Body of pancreas (tissue), 4 donors: Measurements from ENCODE around the gene STK40. TPM values are rescaled to one million over a fixed set of nuclear protein-coding genes. Genes with fewer than 3 reads are reported as not detected.

Experiments used
- ATAC-seq: fragments of 150-250 bp; one replicate; pipeline ENCODE4 v1.9.1; 2016
- DNase-seq, 4 donors: peaks; one replicate each; pipeline ENCODE4 v3.0.0-alpha.2; 2019
- H3K27ac ChIP-seq, 4 donors: fragments of 200-600 bp; sonication (generic); 1 replicate in 3 of 4; 2 replicates in 1 of 4; pipeline versions ENCODE4 v1.5.1 to v1.6.1; 2016 to 2019; ENCODE audit warnings: mild to moderate bottlenecking in 1 of 4, mixed read lengths in 1 of 4, moderate library complexity in 1 of 4
- H3K27me3 ChIP-seq, 2 donors: fragments of 200-600 bp; sonication (generic); one replicate each; pipeline ENCODE4 v1.6.0; 2016; ENCODE audit warnings: mild to moderate bottlenecking in 1 of 2
- H3K36me3 ChIP-seq, 2 donors: fragments of 200-600 bp; sonication (generic); replicated peaks in 1 of 2; 2 replicates each; pipeline ENCODE4 v1.5.1; 2016; ENCODE audit warnings: low read depth in 2 of 2; ENCODE audit not compliant: insufficient read depth in 1 of 2
- H3K4me1 ChIP-seq: fragments of 200-600 bp; sonication (generic); one replicate; pipeline ENCODE4 v1.6.0; 2016
- H3K4me3 ChIP-seq, 2 donors: fragments of 200-600 bp; sonication (generic); 1 replicate in 1 of 2; 2 replicates in 1 of 2; pipeline ENCODE4 v1.5.1; 2016 to 2019
- H3K9me3 ChIP-seq, 3 donors: fragments of 200-600 bp; sonication (generic); 1 replicate in 2 of 3; 2 replicates in 1 of 3; pipeline ENCODE4 v1.5.1; 2016
- POLR2A ChIP-seq, 3 donors: fragments of 450-650 bp; IDR thresholded peaks; one replicate each; pipeline ENCODE4 v1.6.1; 2016; ENCODE audit warnings: antibody characterized with exemption in 3 of 3, mild to moderate bottlenecking in 2 of 3
- WGBS, 2 donors: methylation state at CpG; one replicate each; pipeline ENCODE4 v1.1.5; 2017; 5-methylcytosine and 5-hydroxymethylcytosine counted together
- intact Hi-C: fragments of 100-400 bp; cut with DNase I; formaldehyde crosslinking; loops from one replicate; pipeline ENCODE4 v1.15.1; 2023
- small RNA-seq: library from RNA; depleted of rRNA; stranded (forward); fragments of <200 nt; gene quantifications from one replicate; pipeline ENCODE3, GENCODE V24; 2016
- total RNA-seq, 2 donors: library from RNA; depleted of rRNA; stranded (reverse); fragments of >200 nt; gene quantifications; one replicate each; pipeline ENCODE4 v1.1.0, GENCODE V29; 2016
- TF ChIP-seq, protein P1 (sequence below), 7 experiments: fragments of 450-650 bp in 4 of 7; fragments of 200-600 bp in 3 of 7; sonication (generic) in 3 of 7; IDR thresholded peaks; one replicate each; pipeline ENCODE4 v1.5.1; 2016 to 2019; ENCODE audit warnings: antibody characterized with exemption in 7 of 7

Gene STK40
- total RNA-seq, 2 donors from 2014 or later: 25.2 to 30.3 TPM

DNA sequence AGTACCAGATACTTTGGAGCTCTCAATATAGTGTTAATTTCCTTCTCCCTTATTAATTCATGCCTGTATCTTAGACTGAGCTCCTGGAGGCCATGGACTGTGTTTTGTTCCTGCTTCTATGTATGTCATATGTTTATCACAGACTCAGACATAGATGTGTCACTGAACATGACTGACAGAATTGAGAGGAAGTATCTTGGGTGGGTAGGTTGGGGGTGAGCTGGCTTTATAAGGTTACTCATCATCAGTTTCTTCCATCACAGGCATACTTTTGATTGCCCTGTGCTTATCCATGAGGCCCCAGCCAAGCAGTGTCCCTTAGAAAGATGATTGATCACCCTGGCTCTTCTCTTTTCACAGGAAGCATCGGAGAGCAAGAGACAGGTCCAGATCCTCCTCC, 85.2 kb downstream of the STK40 start:
- WGBS, 2 donors: 93 to 100% methylated on average over 1 of the region's 1 CpG
- intact Hi-C loops: no loop called here
- TF ChIP-seq POLR2A (IDR thresholded peaks at IDR 0.05): peak in 1 of 3 donors; percentile 2
- TF ChIP-seq, protein P1, sequence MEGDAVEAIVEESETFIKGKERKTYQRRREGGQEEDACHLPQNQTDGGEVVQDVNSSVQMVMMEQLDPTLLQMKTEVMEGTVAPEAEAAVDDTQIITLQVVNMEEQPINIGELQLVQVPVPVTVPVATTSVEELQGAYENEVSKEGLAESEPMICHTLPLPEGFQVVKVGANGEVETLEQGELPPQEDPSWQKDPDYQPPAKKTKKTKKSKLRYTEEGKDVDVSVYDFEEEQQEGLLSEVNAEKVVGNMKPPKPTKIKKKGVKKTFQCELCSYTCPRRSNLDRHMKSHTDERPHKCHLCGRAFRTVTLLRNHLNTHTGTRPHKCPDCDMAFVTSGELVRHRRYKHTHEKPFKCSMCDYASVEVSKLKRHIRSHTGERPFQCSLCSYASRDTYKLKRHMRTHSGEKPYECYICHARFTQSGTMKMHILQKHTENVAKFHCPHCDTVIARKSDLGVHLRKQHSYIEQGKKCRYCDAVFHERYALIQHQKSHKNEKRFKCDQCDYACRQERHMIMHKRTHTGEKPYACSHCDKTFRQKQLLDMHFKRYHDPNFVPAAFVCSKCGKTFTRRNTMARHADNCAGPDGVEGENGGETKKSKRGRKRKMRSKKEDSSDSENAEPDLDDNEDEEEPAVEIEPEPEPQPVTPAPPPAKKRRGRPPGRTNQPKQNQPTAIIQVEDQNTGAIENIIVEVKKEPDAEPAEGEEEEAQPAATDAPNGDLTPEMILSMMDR (IDR thresholded peaks at IDR 0.05): no peak
- Histone ChIP-seq H3K27ac (peak overlapping the region; percentile 51 to 76 (median 65)), H3K27me3 (no peaks in the 10 kb centered on the region), H3K36me3 (peaks cover 0 to 16% of the 10 kb centered on the region in 2 donors), H3K4me1 (peaks cover 19% of the 10 kb centered on the region), H3K9me3 (no peaks in the 10 kb centered on the region), H3K4me3 (no peak overlapping the region)
- DNase-seq: no peak
- no peak for ATAC-seq

DNA sequence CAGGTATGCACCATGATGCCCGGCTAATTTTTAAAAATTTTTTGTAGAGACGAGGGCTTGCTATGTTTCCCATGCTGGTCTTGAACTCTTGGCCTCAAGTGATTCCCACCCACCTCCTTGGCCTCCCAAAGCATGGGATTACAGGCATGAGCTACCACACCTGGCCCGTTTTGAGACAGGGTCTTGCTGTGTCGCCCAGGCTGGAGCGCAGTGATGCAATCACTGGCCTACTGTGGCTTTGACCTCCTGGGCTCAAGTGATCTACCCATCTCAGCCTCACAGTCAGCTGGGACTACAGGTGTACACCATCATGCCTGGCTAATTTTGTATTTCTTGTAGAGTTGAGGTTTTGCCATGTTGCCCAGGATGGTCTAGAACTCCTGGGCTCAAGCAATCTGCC, 87.1 kb downstream of the STK40 start:
- TF ChIP-seq, protein P1 (IDR thresholded peaks at IDR 0.05): no peak
- TF ChIP-seq POLR2A (IDR thresholded peaks at IDR 0.05): no peak
- peaks cover 19% of the 10 kb centered on the region for H3K4me1 ChIP-seq
- DNase-seq: no peak
- ATAC-seq: no peak
- peaks cover 0 to 21% of the 10 kb centered on the region in 2 donors for H3K36me3 ChIP-seq
- WGBS, 2 donors: 79 to 90% methylated on average over 5 of the region's 5 CpGs
- intact Hi-C loops: no loop called here
- H3K27ac ChIP-seq: peak overlapping the region in 3 of 4 donors; percentile 65 to 76 (median 70)
- H3K4me3 ChIP-seq: no peak overlapping the region
- no peaks in the 10 kb centered on the region for H3K9me3 ChIP-seq
- no peaks in the 10 kb centered on the region for H3K27me3 ChIP-seq

DNA sequence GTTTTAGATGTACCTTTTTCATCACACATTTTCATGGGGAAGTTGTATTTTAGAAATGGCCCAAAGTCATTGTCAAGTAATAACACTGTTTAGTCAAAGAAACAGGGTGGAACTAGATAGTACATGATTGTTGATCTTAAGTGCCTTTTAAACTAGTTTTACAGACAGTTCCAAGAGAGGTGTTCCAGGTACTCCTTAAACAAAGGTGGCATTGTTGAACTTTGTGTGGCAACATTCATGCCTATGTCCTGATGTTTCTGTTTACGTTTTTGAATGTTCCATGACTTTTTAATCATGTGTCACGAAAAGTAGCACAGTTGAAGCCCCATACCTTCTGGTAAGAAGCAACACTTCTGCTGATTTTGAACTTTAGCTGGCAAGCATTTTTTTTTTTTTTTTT, 88.7 kb downstream of the STK40 start:
- Histone ChIP-seq H3K27me3 (no peaks in the 10 kb centered on the region), H3K27ac (peak overlapping the region in 3 of 4 donors; percentile 34 to 54 (median 42)), H3K4me3 (no peak overlapping the region), H3K36me3 (peaks cover 0 to 28% of the 10 kb centered on the region in 2 donors), H3K4me1 (peaks cover 19% of the 10 kb centered on the region), H3K9me3 (no peaks in the 10 kb centered on the region)
- TF ChIP-seq, protein P1 (IDR thresholded peaks at IDR 0.05): no peak
- TF ChIP-seq POLR2A (IDR thresholded peaks at IDR 0.05): no peak
- DNase-seq: no peak
- 41 to 43% methylated on average over 2 of the region's 2 CpGs for WGBS, 2 donors
- no peak for ATAC-seq
- intact Hi-C loops: no loop called here

DNA sequence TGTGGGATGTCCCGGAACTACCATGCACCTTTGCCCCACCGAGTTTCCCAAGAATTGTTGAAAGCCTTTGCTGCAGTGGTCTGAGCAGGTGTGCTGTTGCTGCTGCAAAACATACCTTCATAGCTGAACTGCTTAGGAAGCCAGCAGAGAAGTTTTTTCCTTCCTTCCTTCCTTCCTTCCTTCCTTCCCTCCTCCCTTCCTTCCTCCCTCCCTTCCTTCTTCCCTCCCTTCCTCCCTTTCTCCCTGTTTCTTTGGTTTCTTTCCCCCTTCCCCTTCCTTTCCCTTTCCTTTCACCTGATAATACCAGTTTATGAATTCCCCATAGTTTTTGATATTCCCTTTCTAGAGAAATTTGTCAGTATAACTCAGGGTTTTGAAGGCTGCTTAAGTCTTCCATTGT, 90.3 kb downstream of the STK40 start:
- H3K27me3 ChIP-seq: no peaks in the 10 kb centered on the region
- H3K27ac ChIP-seq: no peak overlapping the region
- intact Hi-C loops: no loop called here
- no peak for DNase-seq
- peaks cover 0 to 31% of the 10 kb centered on the region in 2 donors for H3K36me3 ChIP-seq
- H3K4me1 ChIP-seq: peaks cover 13% of the 10 kb centered on the region
- TF ChIP-seq POLR2A (IDR thresholded peaks at IDR 0.05): no peak
- TF ChIP-seq, protein P1 (IDR thresholded peaks at IDR 0.05): no peak
- whole genome bisulfite sequencing, 2 donors: 79 to 100% methylated on average over 2 of the region's 2 CpGs
- H3K4me3 ChIP-seq: no peak overlapping the region
- H3K9me3 ChIP-seq: no peaks in the 10 kb centered on the region
- no peak for ATAC-seq

Small RNAs within 50 kb of the gene (small RNA-seq; reads per million reads assigned to genes)
- gene RNU4-27P: not detected
- gene SNORA63C: not detected

Other genes starting within 250 kb of the STK40 start
- gene TRAPPC3, start 236.4 kb downstream of the STK40 start, total RNA-seq: 10 to 100 TPM; 45.7 to 71.5 TPM
- gene MAP7D1, start 229.8 kb downstream of the STK40 start, total RNA-seq: 10 to 100 TPM; 32.9 to 97.2 TPM
- gene THRAP3, start 161.5 kb downstream of the STK40 start, total RNA-seq: 10 to 100 TPM; 27.4 to 32.2 TPM
- under 1 TPM; 0.33 to 0.52 TPM for gene SH3D21, start 79.6 kb downstream of the STK40 start, total RNA-seq
- 10 to 100 TPM; 32.2 to 32.3 TPM for gene EVA1B, start 62.3 kb downstream of the STK40 start, total RNA-seq
- gene LSM10, start 12.0 kb upstream of the STK40 start, total RNA-seq: 10 to 100 TPM; 12.2 to 21.8 TPM
- gene OSCP1, start 64.5 kb upstream of the STK40 start, total RNA-seq: 1 to 10 TPM; 2.0 to 3.9 TPM
- gene MRPS15, start 78.5 kb upstream of the STK40 start, total RNA-seq: 10 to 100 TPM; 24.4 to 31.1 TPM
- 1 to 10 TPM in 1 of 2 donors, not detected in 1; 5.2 TPM for gene CSF3R, start 97.0 kb upstream of the STK40 start, total RNA-seq